ENCODE results near the gene DUSP1. TPM values are rescaled to one million over a fixed set of nuclear protein-coding genes. Genes with fewer than 3 reads are reported as not detected.

Gene DUSP1
- polyA plus RNA-seq, 1 donor from 2014 or later = 48.3 TPM

GRCh38 chr5:172749881-172750633 is 20.9 kb downstream of the DUSP1 start:
- Histone ChIP-seq H3K9me3 (ENCODE audit: low read length) (no peaks in the 10 kb centered on the region), H3K9ac (ENCODE audit: low read length) (no peak overlapping the region), H3K27me3 (ENCODE audit: insufficient read depth, low read depth, low read length) (no peaks in the 10 kb centered on the region), H4K20me1 (ENCODE audit: insufficient read depth) (no peaks in the 10 kb centered on the region), H3K36me3 (ENCODE audit: insufficient read depth, low read length) (no peaks in the 10 kb centered on the region), H3K4me2 (ENCODE audit: low read length) (no peak overlapping the region), H3K79me2 (replicated peaks; ENCODE audit: insufficient read depth, low read length) (no peaks in the 10 kb centered on the region), H3K27ac (ENCODE audit: low read length) (no peak overlapping the region), H2AFZ (ENCODE audit: low read depth, low read length) (no peak overlapping the region), H3F3A (ENCODE audit: insufficient read depth, low read length, poor library complexity, severe bottlenecking) (no peaks in the 10 kb centered on the region), H3K4me3 (ENCODE audit: low read length) (no peak overlapping the region), H3K9me2 (ENCODE audit: insufficient read depth, low read length) (no peaks in the 10 kb centered on the region)
- TF ChIP-seq SMC3 (conservative IDR thresholded peaks at IDR 0.05; ENCODE audit: poor library complexity) (no peak), POLR2AphosphoS5 (IDR thresholded peaks at IDR 0.05) (no peak), MXI1 (conservative IDR thresholded peaks at IDR 0.05; ENCODE audit: poor library complexity, severe bottlenecking) (no peak), CTCF (IDR thresholded peaks at IDR 0.05; ENCODE audit: poor library complexity, severe bottlenecking) (no peak), REST (IDR thresholded peaks at IDR 0.05; ENCODE audit: borderline replicate concordance) (no peak), TAF1 (IDR thresholded peaks at IDR 0.05; ENCODE audit: low read depth) (no peak), RAD21 (conservative IDR thresholded peaks at IDR 0.05) (no peak)

- H2AFZ ChIP-seq (ENCODE audit: low read depth, low read length) = no peak overlapping the region
- H3K27ac ChIP-seq (ENCODE audit: low read length) = no peak overlapping the region
- H3K9me3 ChIP-seq (ENCODE audit: low read length) = no peaks in the 10 kb centered on the region
Measured at GRCh38 chr5:172749076-172749475, 21.9 kb downstream of the DUSP1 start.

More at GRCh38 chr5:172749076-172749475, 21.9 kb downstream of the DUSP1 start:
- Histone ChIP-seq H3K36me3 (ENCODE audit: insufficient read depth, low read length) (no peaks in the 10 kb centered on the region), H3K4me3 (ENCODE audit: low read length) (no peak overlapping the region), H3K27me3 (ENCODE audit: insufficient read depth, low read depth, low read length) (no peaks in the 10 kb centered on the region), H3K79me2 (replicated peaks; ENCODE audit: insufficient read depth, low read length) (no peaks in the 10 kb centered on the region), H3K4me2 (ENCODE audit: low read length) (no peak overlapping the region), H3F3A (ENCODE audit: insufficient read depth, low read length, poor library complexity, severe bottlenecking) (no peaks in the 10 kb centered on the region), H3K9ac (ENCODE audit: low read length) (no peak overlapping the region), H4K20me1 (ENCODE audit: insufficient read depth) (no peaks in the 10 kb centered on the region), H3K9me2 (ENCODE audit: insufficient read depth, low read length) (no peaks in the 10 kb centered on the region)
- no peak for TF ChIP-seq MXI1 (conservative IDR thresholded peaks at IDR 0.05; ENCODE audit: poor library complexity, severe bottlenecking)
- no peak for TF ChIP-seq CTCF (IDR thresholded peaks at IDR 0.05; ENCODE audit: poor library complexity, severe bottlenecking)
- no peak for TF ChIP-seq RAD21 (conservative IDR thresholded peaks at IDR 0.05)
- no peak for TF ChIP-seq SMC3 (conservative IDR thresholded peaks at IDR 0.05; ENCODE audit: poor library complexity)

Data from neural cell (in vitro differentiated cells).